Activated CD4-positive, CD25-positive, alpha-beta regulatory T cell (primary cell): ENCODE data around the gene PNPT1.
A peak's percentile ranks its signal among the peaks of the same experiment; 100 is the strongest.

Experiments used
- DNase-seq, 4 experiments: peaks; one replicate each; lab custom pipeline; 2025; lab: John Stamatoyannopoulos, UW

Gene PNPT1

DNA sequence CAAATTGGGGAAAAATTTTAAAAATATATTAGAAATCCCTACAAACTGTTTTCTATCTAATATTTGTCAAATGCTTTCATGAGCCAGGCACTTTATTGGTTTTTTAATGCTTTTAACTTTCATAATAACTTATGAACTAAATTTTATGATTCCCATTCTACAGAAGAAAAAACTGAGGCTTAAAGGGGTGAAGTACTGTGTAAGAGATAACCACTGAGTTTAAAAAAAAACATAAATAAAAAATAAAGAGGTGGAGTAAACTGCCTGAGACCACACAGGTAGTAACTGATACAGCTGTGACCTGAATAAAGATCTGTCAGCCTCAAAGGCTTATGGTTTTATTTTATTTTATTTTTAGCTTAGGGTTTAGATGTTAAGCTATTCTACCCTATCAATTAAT lies 24.7 kb downstream of the PNPT1 start:
- DNase-seq, result no peak

- DNase-seq, result no peak
Observed at GRCh38 chr2:55653255-55653654, 40.4 kb downstream of the PNPT1 start.

- no peak for DNase-seq
Observed at GRCh38 chr2:55649211-55649610, 44.4 kb downstream of the PNPT1 start.

- no peak for DNase-seq
Observed at GRCh38 chr2:55636831-55637230, 56.8 kb downstream of the PNPT1 start.

DNA sequence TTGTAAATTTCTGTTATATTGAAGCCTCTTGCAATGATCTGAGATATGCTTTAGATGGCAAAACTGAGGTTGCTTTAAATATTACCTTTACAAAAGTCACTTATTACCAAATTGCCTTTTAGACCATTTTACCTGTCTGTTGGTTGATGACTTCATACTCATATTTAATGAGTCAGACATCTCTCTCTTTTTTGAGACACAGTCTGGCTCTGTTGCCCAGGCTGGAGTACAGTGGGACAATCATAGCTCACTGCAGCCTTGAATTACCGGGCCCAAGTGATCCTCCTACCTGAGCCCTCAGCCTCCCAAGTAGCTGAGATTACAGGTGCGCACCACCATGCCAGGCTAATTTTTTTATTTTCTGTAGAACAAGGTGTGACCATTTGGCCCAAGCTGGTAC lies 64.7 kb downstream of the PNPT1 start:
- no peak for DNase-seq

GRCh38 chr2:55627915-55628314 lies 65.7 kb downstream of the PNPT1 start:
- DNase-seq, result no peak

DNA sequence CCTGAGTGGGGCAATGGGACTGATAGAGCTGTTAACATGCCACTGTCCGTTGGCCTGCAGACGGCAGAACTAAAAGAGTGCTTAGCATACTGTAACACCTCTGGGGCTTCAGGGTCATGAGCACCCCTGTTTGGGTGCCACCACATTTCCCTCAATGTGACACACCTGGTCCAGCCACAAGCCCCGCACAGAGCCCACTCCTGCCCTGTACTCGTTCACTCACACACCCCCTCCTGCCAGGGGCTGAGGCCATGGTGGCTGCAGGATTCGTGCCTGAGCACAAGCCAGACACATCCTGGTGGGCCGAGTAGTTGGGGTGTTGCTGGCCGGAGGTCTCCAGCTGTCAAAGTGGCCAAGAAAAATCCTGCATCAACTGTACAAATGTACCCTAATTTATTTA lies 71.8 kb downstream of the PNPT1 start:
- no peak for DNase-seq

DNA sequence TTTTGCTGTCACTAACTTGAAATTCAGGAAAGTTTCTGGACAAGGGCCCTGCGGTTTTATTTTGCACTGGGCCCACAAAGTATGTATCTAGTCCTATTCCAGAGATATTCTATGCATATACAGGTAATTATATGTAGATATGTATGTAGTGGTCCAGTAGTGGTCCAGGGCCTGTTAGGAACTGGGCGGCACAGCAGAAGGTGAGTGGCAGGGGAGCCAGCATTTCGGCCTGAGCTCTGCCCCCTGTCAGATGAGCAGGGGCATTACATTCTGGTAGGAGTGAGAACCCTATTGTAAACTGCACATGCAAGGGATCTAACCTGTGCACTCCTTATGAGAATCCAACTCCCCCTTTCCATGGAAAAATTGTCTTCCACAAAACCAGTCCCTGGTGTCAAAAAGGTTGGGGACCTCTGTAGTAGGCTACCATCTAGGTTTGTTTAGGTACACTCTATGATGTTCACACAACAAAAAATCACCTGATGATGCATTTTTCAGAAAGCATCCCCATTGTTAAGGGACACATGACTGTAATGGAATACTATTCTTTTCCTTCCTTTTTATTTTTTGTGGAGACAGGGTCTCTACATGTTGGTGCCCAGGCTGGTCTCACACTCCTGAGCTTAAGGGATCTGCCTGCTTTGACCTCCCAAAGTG lies 73.4 kb downstream of the PNPT1 start:
- DNase-seq, result no peak

DNA sequence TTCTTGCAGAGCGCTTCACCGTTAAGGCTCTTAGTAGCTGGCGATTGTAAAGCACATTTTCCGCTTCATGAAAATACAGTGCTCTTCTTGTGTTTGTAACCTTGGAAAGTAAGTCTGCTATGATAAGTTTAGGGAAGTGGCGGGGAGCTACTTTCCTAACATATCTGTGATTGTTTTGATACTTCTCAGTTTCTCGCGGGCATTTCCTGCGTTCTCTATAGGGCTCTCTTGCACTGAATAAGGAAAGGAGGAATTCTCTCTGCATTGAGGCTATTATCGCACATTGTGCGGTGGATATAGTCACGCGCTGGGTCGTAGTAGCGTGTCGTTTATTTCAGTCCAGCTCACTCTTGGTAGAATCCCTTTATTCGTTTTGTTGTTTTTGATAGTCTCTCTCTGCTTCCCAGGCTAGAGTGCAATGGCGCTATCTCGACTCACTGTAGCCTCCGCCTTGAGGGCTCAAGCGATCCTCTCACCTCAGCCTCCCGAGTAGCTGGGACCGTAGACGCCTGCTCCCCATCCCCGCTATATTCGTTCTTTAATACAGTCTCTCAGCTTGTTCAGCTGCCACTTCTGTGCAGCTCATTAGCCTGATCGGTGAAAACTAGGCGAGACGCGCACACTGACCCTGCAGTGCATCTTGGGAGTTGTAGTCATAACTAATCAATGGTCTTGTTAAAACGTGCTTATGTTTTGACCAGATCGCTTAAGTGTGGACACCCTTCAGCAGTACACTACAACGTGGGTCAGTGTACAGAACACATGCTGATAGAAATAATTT lies 75.2 kb downstream of the PNPT1 start:
- peak in 3 of 4 experiments; percentile 9 to 15 (median 13) for DNase-seq

DNA sequence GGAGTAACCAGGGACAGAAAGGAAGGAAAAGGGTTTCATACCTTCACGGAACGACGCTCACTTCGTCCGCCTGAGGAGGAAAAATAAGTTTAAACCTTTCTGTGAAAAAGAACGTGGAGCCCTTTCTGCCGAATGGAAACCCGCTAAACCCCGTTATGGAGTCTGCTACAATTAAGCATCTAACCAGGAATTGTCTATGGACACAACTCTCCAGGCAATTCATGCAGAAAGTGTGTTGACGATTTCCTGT lies 75.7 kb downstream of the PNPT1 start:
- no peak for DNase-seq

DNA sequence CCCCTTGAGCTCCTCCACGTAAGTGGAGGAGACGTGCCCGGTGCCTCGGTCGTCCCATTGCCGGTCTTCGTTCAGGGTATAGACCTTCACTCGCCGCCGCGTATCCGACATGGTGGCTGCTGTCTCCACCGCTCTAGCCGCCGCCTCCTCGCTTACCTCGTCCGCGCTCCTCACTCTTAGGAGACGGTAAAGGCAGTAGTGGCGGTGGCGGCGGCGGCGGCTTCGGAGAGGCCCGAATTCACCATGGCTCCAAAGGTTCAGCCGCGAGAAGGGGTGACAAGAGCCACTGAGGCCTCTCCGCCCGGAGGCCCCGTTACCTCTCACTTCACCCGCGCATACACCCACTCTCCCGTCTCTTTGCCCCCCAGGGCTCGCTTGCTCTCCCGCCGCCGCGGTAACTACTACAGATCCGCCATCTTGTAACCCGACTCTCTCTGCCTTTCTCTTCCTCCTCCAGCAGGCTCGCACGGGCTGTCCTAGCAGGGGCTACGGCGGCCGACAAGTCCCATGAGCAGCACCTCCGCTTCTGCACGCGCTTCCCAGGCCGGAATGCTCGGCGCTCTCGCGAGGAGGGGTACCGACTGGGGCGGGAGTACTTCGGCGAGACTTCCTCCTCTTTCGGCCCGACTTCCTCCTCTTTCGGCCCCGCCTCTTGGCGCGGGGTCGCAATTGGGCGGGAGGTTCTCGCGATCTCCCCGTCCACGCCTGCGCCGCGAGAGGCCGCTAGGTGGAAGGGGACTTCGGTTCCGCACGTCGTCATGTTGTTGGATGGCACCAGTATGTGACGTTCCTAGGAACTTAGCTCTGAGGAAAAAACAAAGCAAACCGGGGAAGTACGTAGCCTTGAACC lies 76.2 kb downstream of the PNPT1 start, which contains the start of gene PPP4R3B:
Gene PPP4R3B, minus strand, starts transcription at position 448 of the 850 bp plus-strand sequence. Its CDS starts 337 bp downstream, at position 111.
- peak; percentile 93 to 98 (median 96) for DNase-seq

GRCh38 chr2:55616551-55617174 lies 77.0 kb downstream of the PNPT1 start:
- no peak for DNase-seq

GRCh38 chr2:55611997-55612396 lies 81.6 kb downstream of the PNPT1 start:
- no peak for DNase-seq

DNA sequence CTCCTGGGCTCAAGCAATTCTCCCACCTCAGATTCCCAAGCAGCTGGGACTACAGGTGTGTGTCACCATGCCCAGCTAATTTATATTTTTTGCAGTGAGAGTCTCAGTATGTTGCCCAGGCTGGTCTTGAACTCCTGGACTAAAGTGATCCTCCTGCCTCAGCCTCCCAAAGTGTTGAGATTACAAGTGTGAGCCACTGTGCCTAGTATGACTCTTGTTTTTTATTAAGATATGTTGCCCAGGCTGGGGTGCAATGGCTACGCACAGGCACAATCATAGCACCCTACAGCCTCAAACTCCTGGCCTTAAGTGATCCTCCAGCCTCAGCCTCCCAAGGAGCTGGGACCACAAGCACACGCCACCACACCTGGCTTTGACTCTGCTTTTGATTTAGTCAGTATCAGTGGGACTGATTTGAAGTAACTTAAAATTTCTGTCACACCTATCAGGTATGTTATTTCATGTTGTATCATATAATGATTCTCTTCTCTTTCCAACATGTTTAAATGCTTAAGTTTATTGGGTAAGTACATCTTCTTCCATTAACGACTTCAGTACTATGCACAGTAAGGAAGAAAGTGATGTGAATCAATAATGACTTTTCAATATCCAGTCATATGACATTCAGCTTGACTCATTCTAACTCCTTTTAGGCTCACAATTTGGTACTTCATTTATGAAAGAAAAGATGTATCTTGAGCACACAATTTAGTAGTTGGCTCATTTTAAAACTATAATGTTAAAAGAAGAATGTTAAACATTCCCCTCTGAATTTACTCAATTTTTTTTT lies 82.5 kb downstream of the PNPT1 start:
- DNase-seq, result no peak

DNA sequence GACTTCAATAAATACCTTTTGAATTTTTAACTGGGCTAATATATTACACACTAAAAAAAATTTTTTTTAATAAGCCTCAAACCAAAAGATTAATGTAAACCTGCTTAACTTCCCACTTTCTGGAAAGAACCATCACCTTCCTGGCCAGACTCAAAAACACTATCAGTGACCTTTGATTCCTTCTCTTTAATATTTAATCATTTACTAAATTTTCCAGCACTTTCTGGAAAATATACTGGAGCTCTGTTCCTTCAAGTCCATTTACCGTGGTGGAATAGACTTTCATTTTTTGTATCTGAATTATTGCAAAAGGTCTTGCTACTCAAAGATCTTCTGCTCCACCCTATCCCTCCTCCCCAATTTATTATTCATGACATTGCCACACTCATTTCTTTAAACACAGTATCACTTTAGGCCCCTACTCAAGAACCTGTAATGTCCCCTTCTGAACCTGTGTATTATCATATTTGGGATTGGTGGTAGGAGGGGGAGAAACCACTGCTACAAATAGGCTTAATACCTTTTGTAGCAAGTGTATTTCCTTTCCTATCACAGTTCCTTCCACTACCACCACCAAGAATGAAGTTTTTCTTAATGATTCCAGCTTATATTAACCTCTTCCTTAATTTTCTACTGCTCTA lies 83.6 kb downstream of the PNPT1 start:
- DNase-seq, result no peak

DNA sequence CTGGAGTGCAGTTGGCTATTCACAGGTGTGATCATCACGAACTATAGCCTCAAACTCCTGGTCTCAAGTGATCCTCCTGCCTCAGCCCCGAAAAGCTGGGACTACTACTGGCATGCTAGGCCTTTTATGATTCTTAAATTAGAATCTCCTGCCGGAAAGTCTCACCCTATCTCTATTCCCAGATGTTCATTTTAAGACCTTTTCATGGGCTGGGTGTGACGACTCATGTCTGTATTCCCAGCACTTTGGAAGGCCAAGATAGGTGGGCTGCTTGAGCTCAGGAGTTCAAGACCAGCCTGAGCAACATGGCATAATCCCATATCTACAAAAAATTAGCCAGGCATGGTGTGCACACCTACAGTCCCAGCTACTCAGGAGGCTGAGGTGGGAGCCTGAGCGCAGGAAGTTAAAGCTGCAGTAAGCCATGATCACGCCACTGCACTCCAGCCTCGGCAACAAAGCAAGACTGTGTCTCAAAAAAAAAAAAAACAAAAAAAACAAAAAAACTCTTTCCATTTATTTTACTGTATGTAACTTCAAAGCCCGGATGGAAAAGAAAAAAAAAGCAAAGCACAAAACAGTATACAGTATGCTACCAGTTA lies 84.3 kb downstream of the PNPT1 start:
- DNase-seq, result no peak

- no peak for DNase-seq
Observed at GRCh38 chr2:55607717-55608116, 85.9 kb downstream of the PNPT1 start.

DNA sequence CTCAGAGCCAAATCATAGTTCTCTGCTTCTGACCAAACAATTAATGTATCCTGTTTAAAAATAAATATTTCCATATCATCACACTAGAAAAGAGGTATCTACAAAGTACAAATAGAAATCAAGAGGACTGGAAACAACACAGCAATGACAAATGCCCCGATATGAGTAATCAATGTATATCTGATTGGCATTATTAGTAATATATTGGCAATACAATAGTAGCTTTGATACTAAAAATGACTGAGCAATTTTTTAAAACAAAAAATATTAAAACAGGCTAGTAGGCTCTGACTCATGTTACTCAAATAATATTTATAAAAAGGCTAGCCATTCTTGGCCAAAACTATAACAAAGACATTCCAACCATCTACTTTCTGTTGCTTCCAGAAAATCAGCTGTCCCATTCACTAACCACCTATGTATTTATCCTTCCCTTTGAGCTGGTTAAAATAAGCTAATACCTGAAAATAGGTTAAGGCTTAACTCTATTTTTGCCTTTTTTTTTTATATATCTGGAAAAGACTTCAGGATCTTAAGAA lies 89.5 kb downstream of the PNPT1 start:
- DNase-seq, result no peak

- no peak for DNase-seq
Observed at GRCh38 chr2:55601849-55602248, 91.8 kb downstream of the PNPT1 start.

DNA sequence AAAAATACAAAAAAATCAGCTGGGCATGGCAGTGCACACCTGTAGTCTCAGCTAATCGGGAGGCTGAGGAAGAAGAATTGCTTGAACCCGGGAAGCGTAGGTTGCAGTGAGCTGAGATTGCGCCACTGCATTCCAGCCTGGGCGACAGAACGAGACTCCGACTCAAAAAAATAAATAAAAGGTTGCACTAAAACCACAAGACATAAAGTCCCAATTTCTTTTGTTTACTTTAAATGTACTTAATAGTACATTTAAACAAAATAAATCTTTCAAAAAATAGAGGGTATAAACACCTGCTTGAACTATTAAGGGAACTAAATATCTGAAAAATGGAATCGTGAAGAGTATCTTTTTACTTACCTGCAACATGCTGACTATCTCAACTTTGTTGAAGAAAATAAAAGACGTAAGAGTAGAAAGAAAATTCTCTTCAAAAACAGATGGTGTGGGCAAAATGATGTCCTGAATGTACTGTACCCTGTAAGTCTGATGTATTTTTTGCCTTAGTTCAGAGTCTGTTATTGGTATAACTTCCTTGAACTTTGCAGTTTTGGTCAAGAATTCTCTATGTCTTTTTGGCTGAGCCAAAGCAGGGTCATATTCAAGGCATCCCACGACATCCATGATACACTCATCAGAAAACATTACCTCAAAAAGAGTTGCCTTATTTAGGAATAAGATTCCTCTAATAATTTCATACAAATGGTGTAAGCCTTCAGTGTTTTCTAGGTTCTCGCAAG lies 95.4 kb downstream of the PNPT1 start:
- no peak for DNase-seq
